Ovary (tissue), 9 donors: ENCODE results near the gene SLC25A38. TPM values are rescaled to one million over a fixed set of nuclear protein-coding genes. Genes with fewer than 3 reads are reported as not detected.
"Not testable (repeated sequence)": the region's sequence is repeated elsewhere in the genome, so short reads cannot be mapped to it uniquely, and the experiment has no call there.

Experiments used
- DNase-seq, 5 donors: peaks; one replicate each; pipeline ENCODE4 v3.0.0-alpha.2; 2019 to 2020
- H3K27ac ChIP-seq, 2 donors: fragments of 200-600 bp; one replicate each; pipeline versions ENCODE4 v1.5.1 to v1.8.0; 2019 to 2022
- H3K27me3 ChIP-seq: fragments of 200-600 bp; one replicate; pipeline ENCODE4 v1.8.0; 2022
- H3K36me3 ChIP-seq: fragments of 200-600 bp; sonication (generic); one replicate; pipeline ENCODE4 v1.5.1; 2019
- H3K4me1 ChIP-seq: one replicate; pipeline ENCODE4 v1.8.1; 2013; ENCODE audit warnings: mild to moderate bottlenecking, moderate library complexity; ENCODE audit not compliant: insufficient read depth
- H3K4me3 ChIP-seq: fragments of 200-600 bp; sonication (generic); one replicate; pipeline ENCODE4 v1.5.1; 2017
- H3K9me3 ChIP-seq, 2 donors: fragments of 200-600 bp in 1 of 2; sonication (generic) in 1 of 2; one replicate each; pipeline versions ENCODE4 v1.5.1 to v1.8.1; 2013 to 2019; ENCODE audit warnings: mild to moderate bottlenecking in 1 of 2, moderate library complexity in 1 of 2
- EP300 ChIP-seq: sonication (generic); formaldehyde crosslinking; IDR thresholded peaks from one replicate; pipeline ENCODE4 v1.6.1; 2017; ENCODE audit warnings: antibody characterized with exemption
- POLR2A ChIP-seq: fragments of 450-650 bp; IDR thresholded peaks from one replicate; pipeline ENCODE4 v1.6.1; 2017; ENCODE audit warnings: antibody characterized with exemption, mild to moderate bottlenecking, moderate library complexity
- WGBS, 3 donors: extraction: QIAGEN DNeasy Blood & Tissue Kit in 1 of 3; methylation state at CpG; one replicate each; pipeline versions ENCODE4 v1.1.5 to v1.1.7; 2013 to 2017; 5-methylcytosine and 5-hydroxymethylcytosine counted together
- intact Hi-C, 4 donors: fragments of 100-400 bp; cut with DNase I; formaldehyde crosslinking; loops; one replicate each; pipeline versions ENCODE4 v1.11.0 to v1.15.1; 2022 to 2023
- polyA plus RNA-seq, 2 donors: library from polyadenylated mRNA; stranded (reverse); fragments of 200-250 nt in 1 of 2; fragments of 350-450 nt in 1 of 2; fragmentation: Illumina TruSeq in 1 of 2; extraction: RNeasy Lipid Tissue Mini Kit (QIAGEN cat#74804) in 1 of 2; gene quantifications; one replicate each; pipeline ENCODE4 v1.2.3, GENCODE V29; 2013 to 2014
- total RNA-seq, 7 donors: library from RNA; depleted of rRNA in 2 of 7; stranded (reverse); fragments of >200 nt in 2 of 7; fragmentation: NEBNext Ultra II Directional in 3 of 7; extraction: Animal tissue kit (Norgen Biotek cat#: 25700) in 3 of 7; gene quantifications; one replicate each; pipeline versions ENCODE4 v1.1.0 to v1.2.4, GENCODE V29; 2016 to 2023
- TF ChIP-seq, protein P1 (sequence below), 3 donors: fragments of 450-650 bp in 2 of 3; fragments of 200-600 bp in 1 of 3; IDR thresholded peaks; one replicate each; pipeline versions ENCODE4 v1.5.1 to v1.8.0; 2016 to 2022; ENCODE audit warnings: antibody characterized with exemption in 3 of 3, mild to moderate bottlenecking in 1 of 3
- donor health status: DM: no; HTN: no; CAD: no; lungs with moderate emphysema.
- donor health status: DM: no; HTN: no; CAD: no.
- donor health status: Bipolar disorder and iron deficiency.
- donor health status: DM: yes; HTN: yes; CAD: no.
- donor health status: DM: no; HTN: no; CAD: no.
- donor health status: DM: yes; HTN: yes; CAD: no.

SLC25A38 gene
- total and polyA plus RNA-seq, 9 donors: 28.8 to 70.5 (median 37.2) TPM

DNA sequence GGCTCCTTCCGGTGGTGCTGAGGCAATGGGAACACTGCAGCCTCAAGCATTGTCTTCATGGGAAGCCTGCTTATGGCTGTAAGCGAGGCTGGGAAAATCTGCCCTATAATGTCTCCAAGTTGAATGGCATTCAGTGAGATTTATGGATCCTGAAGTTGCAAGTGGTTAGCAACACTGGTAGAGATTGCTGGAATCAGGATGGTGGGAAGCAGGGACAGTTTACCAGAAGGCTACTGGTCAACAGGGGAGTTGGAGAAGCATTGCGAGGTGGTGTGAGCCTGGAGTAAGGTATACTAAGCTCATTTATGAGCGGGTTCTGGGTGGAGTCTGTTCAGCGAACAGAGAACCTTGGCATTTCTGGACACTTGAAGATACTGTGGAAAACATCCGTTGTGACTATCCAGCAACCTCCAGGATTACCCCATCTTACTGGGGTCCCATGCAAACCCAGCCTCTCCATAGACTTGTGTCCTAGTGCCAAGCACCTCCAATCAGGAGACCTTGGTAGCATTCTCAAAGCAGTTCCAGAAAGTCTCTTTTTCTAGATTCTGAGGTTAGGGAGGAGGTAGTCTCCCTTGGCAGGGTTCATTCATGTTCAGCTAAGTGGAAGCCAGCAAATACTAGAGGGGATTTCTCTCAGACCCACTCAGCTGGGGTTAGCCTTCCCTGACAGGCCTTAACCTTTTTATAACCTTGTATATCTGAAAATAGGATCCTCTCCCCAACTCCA lies 30.7 kb downstream of the SLC25A38 start:
- no peak for TF ChIP-seq POLR2A
- TF ChIP-seq EP300: no peak
- TF ChIP-seq, protein P1, sequence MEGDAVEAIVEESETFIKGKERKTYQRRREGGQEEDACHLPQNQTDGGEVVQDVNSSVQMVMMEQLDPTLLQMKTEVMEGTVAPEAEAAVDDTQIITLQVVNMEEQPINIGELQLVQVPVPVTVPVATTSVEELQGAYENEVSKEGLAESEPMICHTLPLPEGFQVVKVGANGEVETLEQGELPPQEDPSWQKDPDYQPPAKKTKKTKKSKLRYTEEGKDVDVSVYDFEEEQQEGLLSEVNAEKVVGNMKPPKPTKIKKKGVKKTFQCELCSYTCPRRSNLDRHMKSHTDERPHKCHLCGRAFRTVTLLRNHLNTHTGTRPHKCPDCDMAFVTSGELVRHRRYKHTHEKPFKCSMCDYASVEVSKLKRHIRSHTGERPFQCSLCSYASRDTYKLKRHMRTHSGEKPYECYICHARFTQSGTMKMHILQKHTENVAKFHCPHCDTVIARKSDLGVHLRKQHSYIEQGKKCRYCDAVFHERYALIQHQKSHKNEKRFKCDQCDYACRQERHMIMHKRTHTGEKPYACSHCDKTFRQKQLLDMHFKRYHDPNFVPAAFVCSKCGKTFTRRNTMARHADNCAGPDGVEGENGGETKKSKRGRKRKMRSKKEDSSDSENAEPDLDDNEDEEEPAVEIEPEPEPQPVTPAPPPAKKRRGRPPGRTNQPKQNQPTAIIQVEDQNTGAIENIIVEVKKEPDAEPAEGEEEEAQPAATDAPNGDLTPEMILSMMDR (IDR thresholded peaks at IDR 0.05): no peak
- WGBS, 3 donors: 55 to 70% (median 67%) methylated on average over 6 of the region's 6 CpGs
- intact Hi-C loops: loop anchor here in 1 of 4 donors (10.0 kb wide), 1 partner anchor 81 kb away; no protein-coding TSS in a partner anchor
- no peaks in the 10 kb centered on the region for H3K9me3 ChIP-seq
- no peak for DNase-seq
- no peaks in the 10 kb centered on the region for H3K36me3 ChIP-seq
- no peak overlapping the region for H3K27ac ChIP-seq
- H3K27me3 ChIP-seq: no peaks in the 10 kb centered on the region
- no peak overlapping the region for H3K4me3 ChIP-seq
- H3K4me1 ChIP-seq: no peaks in the 10 kb centered on the region

DNA sequence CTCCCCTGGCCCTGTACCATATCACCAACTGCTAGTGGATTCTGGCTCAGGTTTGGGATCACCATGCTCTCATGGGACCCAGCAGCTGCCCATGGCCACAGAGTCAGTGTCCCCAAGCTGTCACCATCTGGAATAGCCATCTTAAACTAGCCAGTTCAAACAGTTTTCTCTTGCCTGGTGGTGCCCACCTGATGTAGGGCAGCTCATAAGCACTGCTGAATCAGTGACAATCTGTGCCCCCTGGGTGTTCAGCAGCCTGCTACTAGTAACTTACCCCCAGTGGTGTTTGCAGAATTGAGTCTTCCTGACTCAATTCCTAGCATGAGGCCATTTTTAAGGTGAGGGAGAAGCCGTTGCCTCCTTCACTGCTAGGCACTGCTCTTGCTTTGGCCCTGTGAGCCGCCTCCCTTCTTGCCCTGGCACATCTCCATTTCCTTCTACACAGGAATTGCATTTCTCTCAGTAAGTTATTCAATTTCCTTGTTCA lies 31.3 kb downstream of the SLC25A38 start:
- no peak overlapping the region for H3K4me3 ChIP-seq
- no peak for DNase-seq
- 32 to 58% (median 55%) methylated on average over 2 of the region's 2 CpGs for WGBS, 3 donors
- H3K36me3 ChIP-seq: no peaks in the 10 kb centered on the region
- H3K27me3 ChIP-seq: no peaks in the 10 kb centered on the region
- H3K4me1 ChIP-seq: no peaks in the 10 kb centered on the region
- H3K27ac ChIP-seq: no peak overlapping the region
- intact Hi-C loops: loop anchor here in 1 of 4 donors (10.0 kb wide), 1 partner anchor 80 kb away; no protein-coding TSS in a partner anchor
- no peaks in the 10 kb centered on the region for H3K9me3 ChIP-seq
- no peak for TF ChIP-seq POLR2A
- no peak for TF ChIP-seq EP300
- TF ChIP-seq, protein P1 (IDR thresholded peaks at IDR 0.05): no peak

DNA sequence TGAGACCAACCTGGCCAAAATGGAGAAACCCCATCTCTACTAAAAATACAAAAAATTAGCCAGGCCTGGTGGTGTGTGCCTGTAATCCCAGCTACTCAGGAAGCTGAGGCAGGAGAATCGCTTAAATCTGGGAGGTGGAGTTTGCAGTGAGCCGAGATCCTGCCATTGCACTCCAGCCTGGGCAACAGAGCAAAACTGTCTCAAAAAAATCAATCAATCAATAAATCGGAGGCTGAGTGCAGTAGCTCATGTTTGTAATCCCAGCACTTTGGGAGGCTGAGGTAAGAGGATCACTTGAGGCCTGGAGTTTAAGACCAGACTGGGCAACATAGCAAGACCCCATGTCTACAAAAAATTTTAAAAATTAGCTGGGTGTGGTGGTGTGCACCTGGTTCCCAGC lies 32.1 kb downstream of the SLC25A38 start:
- H3K9me3 ChIP-seq, H3K27me3 ChIP-seq, H3K4me1 ChIP-seq, H3K4me3 ChIP-seq, H3K27ac ChIP-seq, H3K36me3 ChIP-seq, DNase-seq: not testable (repeated sequence)
- intact Hi-C loops: loop anchor here in 1 of 4 donors (10.0 kb wide), 1 partner anchor 79 kb away; no protein-coding TSS in a partner anchor
- whole genome bisulfite sequencing, 3 donors: 81 to 92% (median 88%) methylated on average over 3 of the region's 3 CpGs

DNA sequence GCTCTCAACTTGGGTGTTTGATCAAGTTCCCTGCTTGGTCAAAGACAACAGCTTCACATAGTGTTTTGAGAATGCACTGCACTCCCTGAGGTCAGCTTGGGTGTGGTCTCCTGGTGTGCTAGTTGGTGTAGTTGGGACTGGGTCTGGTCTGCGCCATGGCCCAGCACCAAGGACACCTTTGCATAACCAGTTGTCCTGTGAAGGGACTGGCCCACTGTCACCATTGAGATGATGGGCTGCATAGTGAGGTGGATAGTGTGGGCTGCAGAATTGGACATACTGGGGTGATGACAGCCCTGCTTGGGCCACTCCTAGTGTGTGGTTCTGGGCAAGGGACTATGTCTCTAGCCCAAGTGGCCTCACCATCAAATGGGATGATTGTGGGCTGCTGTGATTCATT lies 32.8 kb downstream of the SLC25A38 start:
- no peaks in the 10 kb centered on the region for H3K9me3 ChIP-seq
- no peaks in the 10 kb centered on the region for H3K36me3 ChIP-seq
- H3K4me3 ChIP-seq: no peak overlapping the region
- WGBS, 3 donors: 92 to 100% (median 98%) methylated on average over 1 of the region's 1 CpG
- TF ChIP-seq, protein P1 (IDR thresholded peaks at IDR 0.05): no peak
- TF ChIP-seq POLR2A (no peak), EP300 (no peak)
- intact Hi-C loops: loop anchor here in 1 of 4 donors (10.0 kb wide), 1 partner anchor 79 kb away; no protein-coding TSS in a partner anchor
- DNase-seq: no peak
- no peaks in the 10 kb centered on the region for H3K4me1 ChIP-seq
- H3K27me3 ChIP-seq: no peaks in the 10 kb centered on the region
- H3K27ac ChIP-seq: no peak overlapping the region

DNA sequence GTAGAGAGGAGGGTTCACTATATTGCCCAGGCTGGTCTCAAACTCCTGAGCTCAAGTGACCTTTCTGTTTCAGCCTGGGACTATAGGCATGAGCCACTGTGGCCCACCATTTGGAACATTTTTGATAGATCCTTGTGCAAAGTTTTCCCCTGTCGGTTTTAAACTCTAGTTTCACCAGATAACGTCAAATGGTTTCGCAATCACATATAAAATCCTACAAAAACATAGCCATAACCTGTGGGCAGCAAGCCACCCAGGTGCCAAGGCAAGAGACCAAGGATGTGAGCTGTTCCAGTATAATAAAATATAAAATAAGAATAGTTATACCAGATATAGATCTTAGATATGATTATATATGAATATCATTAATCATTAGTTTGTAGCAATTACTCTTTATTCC lies 33.8 kb downstream of the SLC25A38 start:
- H3K27me3 ChIP-seq, H3K4me1 ChIP-seq, H3K27ac ChIP-seq, DNase-seq, H3K4me3 ChIP-seq, H3K9me3 ChIP-seq, H3K36me3 ChIP-seq: not testable (repeated sequence)
- intact Hi-C loops: loop anchor here in 1 of 4 donors (10.0 kb wide), 1 partner anchor 78 kb away; no protein-coding TSS in a partner anchor
- 46 to 50% (median 46%) methylated on average over 3 of the region's 3 CpGs for WGBS, 3 donors

DNA sequence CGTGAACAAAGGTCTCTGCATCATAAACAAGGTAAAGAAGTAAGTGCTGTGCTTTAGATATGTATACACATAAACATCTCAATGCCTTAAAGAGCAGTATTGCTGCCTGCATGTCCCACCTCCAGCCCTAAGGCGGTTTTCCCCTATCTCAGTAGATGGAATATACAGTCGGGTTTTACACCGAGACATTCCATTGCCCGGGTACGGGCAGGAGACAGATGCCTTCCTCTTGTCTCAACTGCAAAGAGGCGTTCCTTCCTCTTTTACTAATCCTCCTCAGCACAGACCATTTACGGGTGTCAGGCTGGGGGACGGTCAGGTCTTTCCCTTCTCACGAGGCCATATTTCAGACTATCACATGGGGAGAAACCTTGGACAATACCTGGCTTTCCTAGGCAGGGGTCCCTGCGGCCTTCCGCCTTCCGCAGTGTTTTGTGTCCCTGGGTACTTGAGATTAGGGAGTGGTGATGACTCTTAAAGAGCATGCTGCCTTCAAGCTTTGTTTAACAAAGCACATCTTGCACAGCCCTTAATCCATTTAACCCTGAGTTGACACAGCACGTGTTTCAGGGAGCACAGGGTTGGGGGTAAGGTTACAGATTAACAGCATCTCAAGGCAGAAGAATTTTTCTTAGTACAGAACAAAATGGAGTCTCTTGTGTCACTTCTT lies 35.5 kb downstream of the SLC25A38 start:
- not testable (repeated sequence) for H3K36me3 ChIP-seq, H3K27me3 ChIP-seq, DNase-seq, H3K4me3 ChIP-seq, H3K4me1 ChIP-seq, H3K27ac ChIP-seq, H3K9me3 ChIP-seq
- intact Hi-C loops: loop anchor here in 1 of 4 donors (10.0 kb wide), 1 partner anchor 76 kb away; no protein-coding TSS in a partner anchor
- WGBS, 3 donors: 73 to 80% (median 75%) methylated on average over 13 to 14 of the region's 14 CpGs
